Ovary (tissue), 3 donors: ENCODE results near the gene EEF1A2.

Experiments
- EP300 ChIP-seq: sonication (generic); formaldehyde crosslinking; IDR thresholded peaks from one replicate; pipeline ENCODE4 v1.6.1; 2017; ENCODE audit warnings: antibody characterized with exemption
- POLR2A ChIP-seq: fragments of 450-650 bp; IDR thresholded peaks from one replicate; pipeline ENCODE4 v1.6.1; 2017; ENCODE audit warnings: antibody characterized with exemption, mild to moderate bottlenecking, moderate library complexity
- TF ChIP-seq, protein P1 (sequence below), 3 donors: fragments of 450-650 bp in 2 of 3; fragments of 200-600 bp in 1 of 3; IDR thresholded peaks; one replicate each; pipeline versions ENCODE4 v1.5.1 to v1.8.0; 2016 to 2022; ENCODE audit warnings: antibody characterized with exemption in 3 of 3, mild to moderate bottlenecking in 1 of 3
- donor health status: DM: no; HTN: no; CAD: no.

DNA sequence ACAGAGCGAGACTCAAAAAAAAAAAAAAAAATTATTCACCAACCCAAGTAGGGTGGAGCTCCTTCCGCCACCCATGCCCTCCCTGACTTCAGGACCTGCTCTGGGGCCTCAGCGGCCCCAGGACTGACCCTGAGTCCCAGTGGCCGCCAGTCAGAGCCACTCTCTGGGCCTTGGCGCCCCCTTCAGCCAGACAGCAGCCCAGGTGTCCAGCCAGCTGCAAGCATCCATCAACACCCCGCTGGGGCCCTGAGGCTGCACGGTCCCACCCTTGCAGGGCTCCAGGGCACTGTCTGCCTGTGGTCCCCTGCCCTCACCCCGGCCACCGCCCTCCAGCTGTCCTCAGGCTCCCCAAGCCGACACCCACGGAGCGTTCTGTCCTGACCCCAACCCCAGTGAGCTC, 15.0 kb downstream of the EEF1A2 start:
- TF ChIP-seq, protein P1, sequence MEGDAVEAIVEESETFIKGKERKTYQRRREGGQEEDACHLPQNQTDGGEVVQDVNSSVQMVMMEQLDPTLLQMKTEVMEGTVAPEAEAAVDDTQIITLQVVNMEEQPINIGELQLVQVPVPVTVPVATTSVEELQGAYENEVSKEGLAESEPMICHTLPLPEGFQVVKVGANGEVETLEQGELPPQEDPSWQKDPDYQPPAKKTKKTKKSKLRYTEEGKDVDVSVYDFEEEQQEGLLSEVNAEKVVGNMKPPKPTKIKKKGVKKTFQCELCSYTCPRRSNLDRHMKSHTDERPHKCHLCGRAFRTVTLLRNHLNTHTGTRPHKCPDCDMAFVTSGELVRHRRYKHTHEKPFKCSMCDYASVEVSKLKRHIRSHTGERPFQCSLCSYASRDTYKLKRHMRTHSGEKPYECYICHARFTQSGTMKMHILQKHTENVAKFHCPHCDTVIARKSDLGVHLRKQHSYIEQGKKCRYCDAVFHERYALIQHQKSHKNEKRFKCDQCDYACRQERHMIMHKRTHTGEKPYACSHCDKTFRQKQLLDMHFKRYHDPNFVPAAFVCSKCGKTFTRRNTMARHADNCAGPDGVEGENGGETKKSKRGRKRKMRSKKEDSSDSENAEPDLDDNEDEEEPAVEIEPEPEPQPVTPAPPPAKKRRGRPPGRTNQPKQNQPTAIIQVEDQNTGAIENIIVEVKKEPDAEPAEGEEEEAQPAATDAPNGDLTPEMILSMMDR (IDR thresholded peaks at IDR 0.05) = no peak
- TF ChIP-seq POLR2A (no peak), EP300 (no peak)
